SHP77 treated with DMSO at 0.1 percent for 48 hours (cell line): Measurements from ENCODE around the gene CTNNA2.

ENCODE experiments used
- DNase-seq: peaks from one replicate; lab custom pipeline; 2025; lab: John Stamatoyannopoulos, UW

CTNNA2 gene

GRCh38 chr2:80490964-80491363, 978.1 kb downstream of the CTNNA2 start:
- DNase-seq: no peak

- DNase-seq: no peak
These were observed 983.5 kb downstream of the CTNNA2 start for GRCh38 chr2:80496346-80496745.

DNA sequence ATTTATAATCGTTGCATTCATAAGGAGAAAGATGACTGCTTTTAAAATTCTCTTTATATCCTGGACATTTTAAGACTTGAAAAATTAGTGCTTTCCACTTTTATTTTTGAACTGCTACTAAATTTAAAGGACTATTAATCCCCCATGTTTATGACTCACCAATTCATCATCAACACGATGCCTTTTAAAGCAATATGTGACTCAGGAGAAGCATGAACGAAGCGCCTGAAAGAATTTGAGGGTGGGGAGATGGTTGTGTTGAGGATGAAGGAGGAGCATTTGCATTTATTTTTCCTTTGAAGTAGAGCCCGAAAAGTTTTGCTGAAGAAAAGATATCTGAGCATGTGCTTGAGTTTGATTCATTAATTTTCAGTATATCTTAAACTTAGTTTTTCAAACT, 983.9 kb downstream of the CTNNA2 start:
- no peak for DNase-seq

GRCh38 chr2:80499095-80499494, 986.2 kb downstream of the CTNNA2 start:
- DNase-seq: no peak

- no peak for DNase-seq
These were observed 989.2 kb downstream of the CTNNA2 start for GRCh38 chr2:80501874-80502624.

- DNase-seq: no peak
These were observed 993.7 kb downstream of the CTNNA2 start for GRCh38 chr2:80506563-80506962.

DNA sequence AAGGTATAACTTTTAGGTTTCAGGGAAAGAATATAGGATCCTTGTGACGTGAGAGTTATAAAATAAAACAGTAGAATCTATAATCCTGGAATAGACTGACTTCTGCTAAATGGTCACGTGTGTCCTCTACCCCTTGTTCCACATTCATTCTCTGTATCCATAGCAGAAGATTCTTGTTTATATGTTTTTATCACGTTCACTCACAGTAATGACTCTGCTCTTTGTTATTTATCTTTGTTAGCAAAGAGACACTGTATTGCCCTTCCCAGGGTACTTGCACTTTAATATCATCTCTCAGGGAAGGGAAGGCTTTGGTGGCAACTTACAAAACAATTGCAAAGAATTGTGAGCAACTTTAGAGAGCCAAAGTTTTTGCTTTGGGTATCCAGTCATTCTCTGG, 997.9 kb downstream of the CTNNA2 start:
- no peak for DNase-seq

- no peak for DNase-seq
These were observed 1003.1 kb downstream of the CTNNA2 start for GRCh38 chr2:80515964-80516363.

- DNase-seq: no peak
These were observed 1004.5 kb downstream of the CTNNA2 start for GRCh38 chr2:80517316-80517715.

GRCh38 chr2:80519121-80519643, 1006.3 kb downstream of the CTNNA2 start:
- no peak for DNase-seq

- DNase-seq: no peak
These were observed 1006.9 kb downstream of the CTNNA2 start for GRCh38 chr2:80519699-80520291.

DNA sequence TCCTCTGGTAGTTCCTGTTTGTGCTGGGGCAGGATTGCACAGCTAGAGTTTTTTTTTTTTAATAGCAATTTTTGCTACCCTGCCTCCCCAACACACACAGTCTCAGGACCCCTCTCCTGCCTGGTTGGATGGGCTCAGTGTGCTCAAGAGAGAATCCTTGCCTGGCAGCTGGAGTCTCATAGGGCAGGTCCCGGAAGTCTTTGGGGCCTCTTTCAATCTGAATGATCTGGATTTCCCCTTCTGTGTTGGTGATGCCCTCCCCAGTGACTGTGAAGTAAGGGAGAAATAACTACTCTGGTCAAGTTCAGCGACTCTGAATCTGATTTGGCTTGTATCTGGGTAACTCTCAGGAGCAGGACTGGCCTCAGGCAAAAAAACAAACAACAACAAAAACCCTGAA, 1012.3 kb downstream of the CTNNA2 start:
- DNase-seq: no peak

GRCh38 chr2:80527119-80527518, 1014.3 kb downstream of the CTNNA2 start:
- DNase-seq: no peak

DNA sequence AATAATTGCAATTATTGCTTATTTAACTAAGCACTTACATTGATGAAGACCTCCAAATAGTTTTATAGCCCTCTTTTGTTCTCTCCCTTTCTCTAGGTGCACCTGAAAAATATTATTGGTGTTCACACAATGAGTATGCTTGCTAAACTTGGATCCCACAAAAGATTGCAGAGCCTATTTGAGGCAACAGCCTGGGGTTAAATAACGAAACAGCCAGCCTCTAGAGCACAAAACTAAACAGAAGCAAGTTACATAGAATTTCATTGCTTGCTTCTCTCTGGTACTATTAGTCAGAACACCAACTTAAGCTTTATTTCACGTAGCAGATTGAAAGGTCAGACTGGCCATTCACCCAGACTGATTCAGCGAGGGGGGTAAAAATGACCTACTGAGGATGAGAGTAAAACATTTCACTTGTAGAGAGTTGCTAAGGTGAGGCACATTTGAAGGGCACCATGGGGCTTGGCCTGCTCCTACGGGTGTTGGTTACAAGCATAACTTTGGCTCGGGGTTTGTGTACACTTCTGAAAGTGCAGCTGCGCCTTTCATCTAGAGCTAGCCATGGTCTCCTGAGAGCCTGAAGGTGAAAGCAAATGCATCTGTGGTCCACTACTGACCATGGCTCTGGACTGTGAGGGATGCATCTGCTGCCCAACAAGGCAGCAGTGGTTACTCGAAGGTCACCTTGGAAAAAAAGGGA, 1016.8 kb downstream of the CTNNA2 start:
- DNase-seq: no peak

- no peak for DNase-seq
These were observed 1017.7 kb downstream of the CTNNA2 start for GRCh38 chr2:80530442-80531064.

GRCh38 chr2:80531319-80531718, 1018.5 kb downstream of the CTNNA2 start:
- DNase-seq: no peak

GRCh38 chr2:80545420-80546210, 1032.8 kb downstream of the CTNNA2 start:
- no peak for DNase-seq

DNA sequence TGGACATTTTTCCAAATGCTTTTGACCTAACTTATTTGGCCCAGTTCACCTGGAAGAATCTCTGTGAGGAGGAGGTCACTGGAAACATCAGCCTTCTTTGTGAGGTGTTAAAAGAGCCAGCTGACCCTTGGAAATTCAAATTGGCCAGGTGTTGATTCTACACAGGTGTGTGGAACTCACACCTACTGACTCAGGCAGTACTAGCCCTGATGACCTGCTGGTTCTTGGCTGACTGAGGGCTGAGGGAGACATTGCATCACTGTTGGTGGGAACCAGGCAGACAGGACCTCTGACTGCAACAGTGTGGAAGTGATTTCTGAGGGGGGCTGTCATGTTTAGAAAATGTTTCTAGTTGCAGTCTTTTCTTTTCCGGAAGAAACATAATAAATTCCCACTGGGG, 1033.9 kb downstream of the CTNNA2 start:
- DNase-seq: no peak

- DNase-seq: no peak
These were observed 1034.5 kb downstream of the CTNNA2 start for GRCh38 chr2:80547344-80547743.

DNA sequence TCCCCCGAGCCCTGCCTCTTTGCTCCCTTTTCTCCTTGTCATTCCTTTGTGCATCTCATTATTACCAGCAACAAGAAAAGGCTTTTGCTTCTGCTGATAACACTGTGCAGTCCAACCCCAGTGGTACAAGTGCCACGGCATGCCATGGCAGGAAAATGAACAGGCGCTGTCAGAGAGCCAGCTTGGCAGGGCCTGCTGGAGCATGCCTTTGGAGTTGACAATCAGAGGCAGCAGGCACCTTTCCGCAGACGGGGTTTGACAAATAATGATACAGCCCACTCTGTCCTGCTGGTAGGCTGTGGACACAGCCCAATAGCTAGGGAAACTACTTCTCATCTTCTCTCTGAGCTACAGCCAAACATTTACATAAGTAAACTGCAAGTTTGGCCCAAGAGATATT, 1035.6 kb downstream of the CTNNA2 start:
- no peak for DNase-seq

DNA sequence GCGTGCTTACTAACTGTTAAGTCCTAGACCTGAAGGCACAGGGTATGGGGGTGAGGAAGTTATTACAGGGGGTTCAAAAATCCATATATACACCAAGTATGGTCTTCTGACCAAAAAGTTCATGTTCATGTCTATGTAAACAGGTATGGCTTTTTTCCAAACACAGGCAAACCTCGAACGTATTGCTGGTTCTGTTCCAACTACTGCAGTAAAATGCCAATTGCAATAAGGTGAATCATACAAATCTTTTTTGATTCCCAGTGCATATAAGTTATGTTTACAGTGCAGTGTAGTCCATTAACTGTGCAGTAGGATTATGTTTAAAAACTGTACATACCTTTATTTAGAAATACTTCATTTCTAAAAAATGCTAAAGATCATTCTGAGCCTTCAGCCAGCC, 1037.0 kb downstream of the CTNNA2 start:
- DNase-seq: no peak

DNA sequence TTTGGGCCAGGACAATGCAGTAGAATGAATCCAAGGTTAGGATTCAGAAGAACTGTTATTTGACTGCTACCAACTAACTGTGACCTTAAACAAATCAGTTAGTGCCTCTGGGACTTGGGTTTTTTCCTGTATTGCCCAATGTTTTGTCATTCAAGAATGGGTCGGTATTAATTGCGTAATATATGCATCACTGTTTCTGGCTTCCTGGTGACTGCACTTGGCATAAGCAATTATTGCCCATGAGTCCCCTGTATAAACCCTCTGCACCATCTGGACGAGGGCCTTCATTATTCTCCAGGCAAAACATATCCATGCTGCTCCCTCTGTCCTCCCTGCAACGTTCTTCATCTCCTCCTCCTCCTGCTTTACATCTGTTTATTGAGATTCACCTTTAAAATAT, 1047.5 kb downstream of the CTNNA2 start:
- DNase-seq: no peak
